Tibial nerve (tissue), 4 donors: ENCODE measurements around the gene C7orf25. TPM values are rescaled to one million over a fixed set of nuclear protein-coding genes. Genes with fewer than 3 reads are reported as not detected.

Experiments used
- DNase-seq, 2 donors: peaks; one replicate each; pipeline ENCODE4 v3.0.0-alpha.2; 2019; ENCODE audit warnings: low spot score in 2 of 2
- H3K27ac ChIP-seq, 4 donors: fragments of 200-600 bp; sonication (generic) in 3 of 4; one replicate each; pipeline ENCODE4 v1.5.1; 2017 to 2019; ENCODE audit warnings: mild to moderate bottlenecking in 1 of 4
- H3K27me3 ChIP-seq, 2 donors: fragments of 200-600 bp; sonication (generic) in 1 of 2; one replicate each; pipeline versions ENCODE4 v1.5.1 to v1.6.0; 2017 to 2019
- H3K36me3 ChIP-seq, 3 donors: fragments of 200-600 bp; sonication (generic); one replicate each; pipeline ENCODE4 v1.5.1; 2018 to 2019
- H3K4me1 ChIP-seq, 4 donors: fragments of 200-600 bp; sonication (generic) in 3 of 4; one replicate each; pipeline ENCODE4 v1.5.1; 2017 to 2019
- H3K4me3 ChIP-seq, 4 donors: fragments of 200-600 bp; sonication (generic) in 3 of 4; one replicate each; pipeline ENCODE4 v1.5.1; 2017 to 2019; ENCODE audit warnings: mild to moderate bottlenecking in 1 of 4, moderate library complexity in 1 of 4
- H3K9me3 ChIP-seq, 4 donors: fragments of 200-600 bp; sonication (generic) in 3 of 4; one replicate each; pipeline ENCODE4 v1.5.1; 2017 to 2019
- CTCF ChIP-seq, 5 experiments: fragments of 200-600 bp in 3 of 5; fragments of 450-650 bp in 2 of 5; sonication (generic) in 3 of 5; IDR thresholded peaks; one replicate each; pipeline ENCODE4 v1.5.1; 2016 to 2019; ENCODE audit warnings: antibody characterized with exemption in 5 of 5, mild to moderate bottlenecking in 3 of 5, moderate library complexity in 2 of 5
- EP300 ChIP-seq, 2 donors: sonication (generic); formaldehyde crosslinking; IDR thresholded peaks; one replicate each; pipeline ENCODE4 v1.6.1; 2017; ENCODE audit warnings: antibody characterized with exemption in 2 of 2, mild to moderate bottlenecking in 1 of 2
- POLR2A ChIP-seq, 2 donors: fragments of 450-650 bp; IDR thresholded peaks; one replicate each; pipeline ENCODE4 v1.6.1; 2017; ENCODE audit warnings: antibody characterized with exemption in 2 of 2, mild to moderate bottlenecking in 2 of 2, moderate library complexity in 2 of 2
- WGBS, 2 donors: methylation state at CpG; one replicate each; pipeline ENCODE4 v1.1.5; 2018; 5-methylcytosine and 5-hydroxymethylcytosine counted together
- total RNA-seq, 4 donors: library from RNA; depleted of rRNA; stranded (reverse); fragments of >200 nt; gene quantifications; one replicate each; pipeline ENCODE4 v1.1.0, GENCODE V29; 2016

The C7orf25 gene
- total RNA-seq, 4 donors from 2014 or later = 12.8 to 28.2 (median 14.6) TPM

- no peak overlapping the region for H3K4me3 ChIP-seq
- no peaks in the 10 kb centered on the region for H3K36me3 ChIP-seq
- TF ChIP-seq EP300 (IDR thresholded peaks at IDR 0.05) = no peak
- no peak for TF ChIP-seq CTCF (IDR thresholded peaks at IDR 0.05)
- TF ChIP-seq POLR2A (IDR thresholded peaks at IDR 0.05) = no peak
- peaks cover 0 to 9% (median 0%) of the 10 kb centered on the region in 4 donors for H3K9me3 ChIP-seq
- WGBS, 2 donors = 69 to 71% methylated on average over 7 of the region's 7 CpGs
- no peak overlapping the region for H3K27ac ChIP-seq
- no peaks in the 10 kb centered on the region for H3K27me3 ChIP-seq
- DNase-seq = no peak
- H3K4me1 ChIP-seq = no peaks in the 10 kb centered on the region
Measured at GRCh38 chr7:42869131-42870020, 42.5 kb downstream of the C7orf25 start.

DNA sequence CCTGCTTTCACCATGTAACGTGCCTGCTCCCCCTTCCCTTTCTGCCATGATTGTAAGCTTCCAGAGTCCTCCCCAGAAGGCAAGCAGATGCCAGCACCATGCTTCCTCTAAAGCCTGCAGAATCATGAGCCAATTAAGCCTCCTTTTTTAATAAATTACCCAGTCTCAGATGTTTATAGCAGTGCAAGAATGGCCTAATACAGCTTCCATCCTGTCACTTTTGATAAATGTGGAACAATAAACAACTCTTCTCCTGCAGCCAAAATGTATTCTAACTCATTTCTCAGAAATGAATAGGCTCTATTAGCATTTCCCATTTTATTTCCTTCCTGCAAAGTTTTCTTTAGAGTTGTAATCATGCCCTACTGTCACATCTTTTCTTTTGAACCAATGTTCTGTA is 43.4 kb downstream of the C7orf25 start:
- Histone ChIP-seq H3K27ac (no peak overlapping the region), H3K36me3 (no peaks in the 10 kb centered on the region), H3K27me3 (no peaks in the 10 kb centered on the region), H3K4me3 (no peak overlapping the region), H3K4me1 (no peaks in the 10 kb centered on the region), H3K9me3 (peaks cover 0 to 10% (median 0%) of the 10 kb centered on the region in 4 donors)
- no peak for DNase-seq
- WGBS, 2 donors = 83 to 92% methylated on average over 1 of the region's 1 CpG
- TF ChIP-seq CTCF (IDR thresholded peaks at IDR 0.05) = no peak
- TF ChIP-seq POLR2A (IDR thresholded peaks at IDR 0.05) = no peak
- TF ChIP-seq EP300 (IDR thresholded peaks at IDR 0.05) = no peak

Other genes with a start within 250 kb of the C7orf25 start
- gene PSMA2, start 20.1 kb upstream of the C7orf25 start, total RNA-seq = 10 to 100 TPM; 26.3 to 86.7 (median 48.7) TPM
- gene MRPL32, start 20.3 kb upstream of the C7orf25 start, total RNA-seq = 10 to 100 TPM; 30.2 to 58.8 (median 34.5) TPM
- gene HECW1, start 200.6 kb upstream of the C7orf25 start, total RNA-seq = 10 to 100 TPM in 1 of 4 donors, 1 to 10 TPM in 3; 3.6 to 10.9 (median 6.5) TPM